ENCODE data around the gene GLS. TPM values are rescaled to one million over a fixed set of nuclear protein-coding genes. Genes with fewer than 3 reads are reported as not detected.
"Not testable (repeated sequence)": the region's sequence is repeated elsewhere in the genome, so short reads cannot be mapped to it uniquely, and the experiment has no call there.

Gene GLS
- total RNA-seq, 2 donors from 2014 or later: 269 to 288 TPM

DNA sequence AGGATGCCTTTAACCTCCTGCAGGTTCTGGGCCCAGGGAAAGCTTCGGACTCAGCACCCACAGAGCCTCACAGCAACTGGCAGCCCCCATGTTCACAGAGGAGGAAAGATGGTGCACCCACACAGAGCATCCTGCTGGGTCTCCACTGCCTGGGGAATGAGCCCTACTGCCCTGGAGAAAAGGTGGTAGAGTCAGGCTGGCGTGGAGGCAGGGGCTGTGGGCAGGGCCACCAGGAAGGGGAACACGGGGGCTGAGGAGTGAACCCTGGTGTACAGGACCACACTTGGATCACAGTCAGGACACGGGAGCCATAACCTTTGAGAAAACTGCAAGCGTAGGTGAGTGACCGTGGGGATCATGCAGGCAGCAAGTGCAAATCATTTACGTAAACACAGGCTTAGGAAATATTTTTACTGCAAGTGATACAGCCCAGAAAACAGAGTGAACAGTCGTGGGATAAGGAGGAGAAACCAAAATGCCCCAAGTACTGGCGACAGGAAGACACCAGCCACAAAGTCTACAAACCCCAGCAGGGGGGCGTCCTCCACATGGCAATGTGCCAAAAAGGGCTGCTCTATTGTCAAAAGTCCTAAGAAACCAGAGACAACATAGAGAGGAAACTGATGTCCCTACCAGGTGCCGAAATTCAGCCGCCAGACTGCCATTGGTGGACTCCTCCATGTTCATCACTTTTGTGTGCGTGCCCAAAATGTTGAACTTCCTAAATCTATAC lies 105.8 kb downstream of the GLS start:
- no peak overlapping the region for H3K4me3 Mint-ChIP-seq
- DNase-seq (no peak), ATAC-seq (replicated peaks in 1 of 2) (no peak)
- no peaks in the 10 kb centered on the region for H3K27me3 Mint-ChIP-seq (ENCODE audit: low read depth)
- peaks cover 69% of the 10 kb centered on the region for H3K4me1 Mint-ChIP-seq (ENCODE audit: low read depth)
- no peaks in the 10 kb centered on the region for H3K9me3 Mint-ChIP-seq
- peak overlapping the region; percentile 73 for H3K27ac Mint-ChIP-seq
- H3K36me3 Mint-ChIP-seq (ENCODE audit: insufficient read depth in 2 of 2): peaks cover 32 to 70% of the 10 kb centered on the region in 2 donors

DNA sequence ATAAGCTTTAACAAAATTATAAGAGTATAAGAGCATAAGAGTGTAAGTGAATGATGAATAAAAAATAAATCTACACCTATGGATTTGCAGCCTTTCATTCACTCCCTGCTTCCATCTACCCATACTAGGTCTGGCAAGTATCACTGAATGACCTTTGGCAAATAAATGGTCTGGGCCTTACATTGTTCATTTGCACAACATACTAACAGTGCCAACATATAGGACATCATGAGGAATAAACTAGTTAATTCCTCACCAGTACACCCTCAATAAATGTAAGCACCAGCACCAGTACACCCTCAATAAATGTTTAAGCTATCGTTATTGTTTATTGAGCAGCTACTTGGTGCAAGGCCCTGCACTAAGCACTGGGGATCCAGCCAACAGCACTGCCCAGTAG lies 106.5 kb downstream of the GLS start:
- peaks cover 35 to 67% of the 10 kb centered on the region in 2 donors for H3K36me3 Mint-ChIP-seq (ENCODE audit: insufficient read depth in 2 of 2)
- no peak for DNase-seq
- no peaks in the 10 kb centered on the region for H3K9me3 Mint-ChIP-seq
- H3K27me3 Mint-ChIP-seq (ENCODE audit: low read depth): no peaks in the 10 kb centered on the region
- ATAC-seq (replicated peaks in 1 of 2): no peak
- peaks cover 62% of the 10 kb centered on the region for H3K4me1 Mint-ChIP-seq (ENCODE audit: low read depth)
- no peak overlapping the region for H3K4me3 Mint-ChIP-seq
- peak overlapping the region; percentile 83 for H3K27ac Mint-ChIP-seq

DNA sequence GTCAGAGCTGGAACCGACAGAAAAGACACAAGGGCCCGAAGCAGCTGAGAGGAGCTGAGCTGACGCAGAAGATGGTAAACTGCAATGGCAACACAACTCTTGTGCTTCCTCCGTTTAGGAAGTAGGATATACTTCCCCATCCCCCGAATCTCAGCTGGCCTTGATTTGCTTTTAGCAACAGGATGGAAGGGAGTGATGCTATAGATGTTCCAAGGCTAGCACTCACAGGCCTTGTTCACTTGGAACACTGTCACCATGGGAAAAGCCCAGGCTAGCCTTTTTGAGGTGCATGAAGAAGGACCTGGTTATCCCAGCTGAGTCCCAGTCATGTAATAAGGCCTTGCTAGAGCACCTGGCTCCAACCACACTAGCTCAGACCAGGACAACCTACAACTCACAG lies 107.3 kb downstream of the GLS start:
- ATAC-seq (replicated peaks in 1 of 2): no peak
- Mint-ChIP-seq H3K4me3 (no peak overlapping the region), H3K27me3 (ENCODE audit: low read depth) (no peaks in the 10 kb centered on the region), H3K27ac (peak overlapping the region; percentile 83), H3K4me1 (ENCODE audit: low read depth) (peaks cover 56% of the 10 kb centered on the region), H3K36me3 (ENCODE audit: insufficient read depth in 2 of 2) (peaks cover 28 to 64% of the 10 kb centered on the region in 2 donors), H3K9me3 (no peaks in the 10 kb centered on the region)
- no peak for DNase-seq

DNA sequence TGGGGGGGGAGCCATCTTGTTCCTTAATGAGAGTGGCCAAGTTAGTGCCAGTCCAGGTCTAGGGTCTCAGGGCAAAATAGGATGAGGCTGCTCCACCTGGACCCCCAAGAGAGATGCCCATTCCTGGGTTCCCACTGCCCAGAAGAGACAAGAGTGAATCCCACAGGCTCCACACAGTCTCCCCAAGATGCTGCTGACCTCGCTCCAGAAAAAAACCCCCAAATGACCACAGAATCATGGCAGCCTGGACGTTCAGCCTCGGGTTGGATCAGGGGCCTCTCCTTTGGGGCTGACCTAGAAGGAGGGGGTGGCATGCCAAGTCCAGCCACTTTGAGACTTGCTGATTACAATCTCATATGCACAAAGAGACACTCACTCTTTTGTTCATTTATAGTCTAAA lies 108.3 kb downstream of the GLS start:
- ATAC-seq (replicated peaks in 1 of 2) (no peak), DNase-seq (no peak)
- H3K27ac Mint-ChIP-seq: no peak overlapping the region
- H3K4me3 Mint-ChIP-seq: no peak overlapping the region
- H3K27me3 Mint-ChIP-seq (ENCODE audit: low read depth): no peaks in the 10 kb centered on the region
- H3K9me3 Mint-ChIP-seq: no peaks in the 10 kb centered on the region
- H3K36me3 Mint-ChIP-seq (ENCODE audit: insufficient read depth in 2 of 2): peaks cover 30 to 65% of the 10 kb centered on the region in 2 donors
- peaks cover 59% of the 10 kb centered on the region for H3K4me1 Mint-ChIP-seq (ENCODE audit: low read depth)

DNA sequence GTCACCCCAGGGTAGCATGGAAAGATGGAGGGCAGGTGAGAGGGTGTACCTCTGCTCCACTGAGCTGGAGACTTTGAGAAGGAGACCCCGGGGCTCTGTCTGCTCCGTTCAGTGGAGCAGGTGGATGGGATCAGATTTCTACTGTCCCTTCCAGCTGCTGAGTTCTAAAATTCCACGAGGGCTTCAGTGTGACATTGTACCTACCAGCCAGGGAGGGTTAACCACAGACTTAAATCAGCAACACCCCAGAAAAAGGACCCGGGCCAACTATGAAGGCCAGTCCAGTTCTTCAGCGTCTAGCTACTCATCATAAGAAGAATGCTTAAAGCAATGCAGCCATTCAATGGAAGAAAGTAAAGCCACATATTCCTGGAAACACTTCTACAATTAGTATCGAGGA lies 109.5 kb downstream of the GLS start:
- Mint-ChIP-seq H3K27ac (peak overlapping the region; percentile 28), H3K27me3 (ENCODE audit: low read depth) (no peaks in the 10 kb centered on the region), H3K9me3 (peaks cover 2 to 5% of the 10 kb centered on the region in 2 donors), H3K4me1 (ENCODE audit: low read depth) (peaks cover 56% of the 10 kb centered on the region), H3K4me3 (no peak overlapping the region), H3K36me3 (ENCODE audit: insufficient read depth in 2 of 2) (peaks cover 33 to 65% of the 10 kb centered on the region in 2 donors)
- DNase-seq: no peak
- ATAC-seq (replicated peaks in 1 of 2): no peak

DNA sequence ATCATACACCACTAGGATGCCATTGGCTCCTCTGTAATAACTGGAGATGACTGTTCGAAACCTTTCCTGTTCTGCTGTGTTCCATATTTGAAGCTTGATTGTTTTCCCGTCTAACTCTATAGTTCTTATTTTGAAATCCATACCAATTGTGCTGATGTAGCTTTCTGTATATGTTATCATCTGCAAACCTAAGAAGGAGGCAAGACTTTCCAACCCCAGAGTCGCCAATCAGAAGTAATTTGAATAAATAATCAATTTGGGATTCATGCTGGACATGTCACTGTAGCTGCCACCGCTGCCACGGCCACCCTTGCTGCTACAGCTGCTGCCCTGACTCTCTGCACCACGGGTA lies 112.6 kb downstream of the GLS start:
- peaks cover 45% of the 10 kb centered on the region for H3K4me1 Mint-ChIP-seq (ENCODE audit: low read depth)
- no peak overlapping the region for H3K27ac Mint-ChIP-seq
- H3K9me3 Mint-ChIP-seq: peaks cover 11 to 15% of the 10 kb centered on the region in 2 donors
- no peak for DNase-seq
- no peak overlapping the region for H3K4me3 Mint-ChIP-seq
- peaks cover 45 to 72% of the 10 kb centered on the region in 2 donors for H3K36me3 Mint-ChIP-seq (ENCODE audit: insufficient read depth in 2 of 2)
- no peak for ATAC-seq (replicated peaks in 1 of 2)
- H3K27me3 Mint-ChIP-seq (ENCODE audit: low read depth): no peaks in the 10 kb centered on the region

DNA sequence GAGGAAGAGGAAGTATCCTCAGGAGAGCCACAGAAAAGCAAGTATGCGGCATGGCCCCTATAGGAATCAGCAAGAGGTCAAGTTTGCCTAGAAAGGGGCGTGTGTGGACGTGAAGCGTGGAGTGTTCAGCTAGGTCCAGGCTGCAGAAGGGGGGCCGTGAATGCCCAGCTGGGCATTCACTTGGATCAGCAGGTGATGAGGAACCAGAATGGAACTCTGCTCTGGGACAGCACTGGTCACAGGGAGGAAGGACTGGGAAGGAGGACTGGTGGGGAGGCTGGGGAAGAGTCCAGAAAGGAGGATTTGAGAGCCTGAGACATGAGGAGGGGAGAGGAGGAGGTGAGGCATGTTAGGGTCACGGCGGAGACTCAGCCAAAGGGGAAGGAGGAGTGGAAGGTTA lies 113.5 kb downstream of the GLS start:
- H3K36me3 Mint-ChIP-seq (ENCODE audit: insufficient read depth in 2 of 2): peaks cover 44 to 75% of the 10 kb centered on the region in 2 donors

DNA sequence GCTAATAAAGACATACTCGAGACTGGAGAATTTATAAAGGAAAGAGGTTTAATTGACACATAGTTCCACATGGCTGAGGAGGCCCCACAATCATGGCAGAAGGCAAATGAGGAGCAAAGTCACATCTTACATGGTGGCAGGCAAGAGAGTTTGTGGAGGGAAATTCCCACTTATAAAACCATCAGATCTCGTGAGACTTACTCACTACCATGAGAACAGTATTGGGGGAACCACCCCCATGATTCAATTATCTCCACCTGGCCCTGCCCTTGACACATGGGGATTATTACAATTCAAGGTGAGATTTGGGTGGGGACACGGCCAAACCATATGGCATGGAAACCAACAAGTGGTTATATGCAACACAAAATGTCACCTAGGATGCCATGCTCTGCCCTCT lies 114.7 kb downstream of the GLS start:
- not testable (repeated sequence) for H3K4me3 Mint-ChIP-seq; H3K27me3 Mint-ChIP-seq (ENCODE audit: low read depth); ATAC-seq (replicated peaks in 1 of 2); DNase-seq
- Mint-ChIP-seq H3K9me3 (peaks cover 11 to 15% of the 10 kb centered on the region in 2 donors), H3K4me1 (ENCODE audit: low read depth) (peaks cover 54% of the 10 kb centered on the region), H3K36me3 (ENCODE audit: insufficient read depth in 2 of 2) (peaks cover 47 to 79% of the 10 kb centered on the region in 2 donors), H3K27ac (peak overlapping the region; percentile 86)

More for the DNA sequence above, 113.5 kb downstream of the GLS start:
- H3K27ac Mint-ChIP-seq: no peak overlapping the region
- no peak for DNase-seq
- H3K9me3 Mint-ChIP-seq: peaks cover 11 to 15% of the 10 kb centered on the region in 2 donors
- no peak for ATAC-seq (replicated peaks in 1 of 2)
- no peaks in the 10 kb centered on the region for H3K27me3 Mint-ChIP-seq (ENCODE audit: low read depth)
- peaks cover 49% of the 10 kb centered on the region for H3K4me1 Mint-ChIP-seq (ENCODE audit: low read depth)
- no peak overlapping the region for H3K4me3 Mint-ChIP-seq

DNA sequence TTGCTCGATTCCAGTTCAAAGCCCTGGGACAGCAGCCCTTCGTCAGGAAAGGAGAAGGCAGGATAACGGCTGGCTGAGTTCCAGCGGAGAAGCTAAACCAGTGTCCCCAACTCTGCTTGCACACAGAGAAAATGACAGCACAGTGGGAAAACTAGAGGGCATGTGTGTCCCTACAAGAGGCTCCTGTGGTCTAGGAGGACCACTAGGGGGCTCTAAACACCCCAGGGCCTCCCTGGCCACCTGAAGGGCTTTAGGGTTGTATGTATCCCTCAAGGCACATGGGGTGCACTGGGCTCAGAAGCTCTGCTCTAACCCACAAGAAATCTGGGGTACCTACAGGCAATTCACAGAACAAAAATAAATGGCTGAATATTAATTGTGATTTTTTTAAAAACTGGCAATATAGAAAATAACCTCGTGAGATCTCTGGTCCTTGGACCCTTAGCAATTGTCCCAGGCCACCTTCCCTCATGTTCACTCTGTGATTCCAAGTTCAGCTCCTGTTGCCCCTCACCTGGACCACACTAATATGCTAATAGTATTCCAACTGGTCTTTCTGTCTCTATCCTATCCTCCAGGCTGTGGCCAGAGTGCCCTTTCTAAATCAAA lies 115.8 kb downstream of the GLS start:
- no peaks in the 10 kb centered on the region for H3K27me3 Mint-ChIP-seq (ENCODE audit: low read depth)
- no peak for DNase-seq
- H3K4me3 Mint-ChIP-seq: no peak overlapping the region
- H3K9me3 Mint-ChIP-seq: peaks cover 11 to 15% of the 10 kb centered on the region in 2 donors
- no peak for ATAC-seq (replicated peaks in 1 of 2)
- peak overlapping the region; percentile 86 for H3K27ac Mint-ChIP-seq
- H3K36me3 Mint-ChIP-seq (ENCODE audit: insufficient read depth in 2 of 2): peaks cover 50 to 82% of the 10 kb centered on the region in 2 donors
- H3K4me1 Mint-ChIP-seq (ENCODE audit: low read depth): peaks cover 61% of the 10 kb centered on the region

DNA sequence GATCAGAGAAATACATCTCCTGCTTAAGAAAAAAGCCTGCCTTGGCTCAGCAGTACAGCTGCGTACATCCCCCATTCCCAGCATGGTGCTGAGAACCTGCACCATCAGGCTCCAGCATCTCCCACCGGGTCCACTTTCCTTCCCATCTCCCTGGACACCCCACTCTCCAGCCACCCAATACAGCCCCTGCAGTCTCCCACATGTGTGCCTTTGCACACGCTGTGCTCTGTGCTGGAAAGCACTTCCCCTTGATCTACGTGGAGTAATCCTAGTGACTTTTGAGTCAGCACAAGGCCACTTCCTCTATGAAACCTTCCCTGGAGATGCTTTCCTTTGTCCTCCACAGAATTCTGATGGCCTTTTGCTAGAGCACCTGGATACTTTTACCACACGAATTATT lies 116.3 kb downstream of the GLS start:
- Mint-ChIP-seq H3K4me3 (no peak overlapping the region), H3K27ac (peak overlapping the region; percentile 86), H3K4me1 (ENCODE audit: low read depth) (peaks cover 66% of the 10 kb centered on the region), H3K36me3 (ENCODE audit: insufficient read depth in 2 of 2) (peaks cover 50 to 83% of the 10 kb centered on the region in 2 donors), H3K27me3 (ENCODE audit: low read depth) (no peaks in the 10 kb centered on the region), H3K9me3 (peaks cover 11 to 15% of the 10 kb centered on the region in 2 donors)
- peak in 1 of 2 donors; percentile 20 for ATAC-seq (replicated peaks in 1 of 2)
- no peak for DNase-seq

DNA sequence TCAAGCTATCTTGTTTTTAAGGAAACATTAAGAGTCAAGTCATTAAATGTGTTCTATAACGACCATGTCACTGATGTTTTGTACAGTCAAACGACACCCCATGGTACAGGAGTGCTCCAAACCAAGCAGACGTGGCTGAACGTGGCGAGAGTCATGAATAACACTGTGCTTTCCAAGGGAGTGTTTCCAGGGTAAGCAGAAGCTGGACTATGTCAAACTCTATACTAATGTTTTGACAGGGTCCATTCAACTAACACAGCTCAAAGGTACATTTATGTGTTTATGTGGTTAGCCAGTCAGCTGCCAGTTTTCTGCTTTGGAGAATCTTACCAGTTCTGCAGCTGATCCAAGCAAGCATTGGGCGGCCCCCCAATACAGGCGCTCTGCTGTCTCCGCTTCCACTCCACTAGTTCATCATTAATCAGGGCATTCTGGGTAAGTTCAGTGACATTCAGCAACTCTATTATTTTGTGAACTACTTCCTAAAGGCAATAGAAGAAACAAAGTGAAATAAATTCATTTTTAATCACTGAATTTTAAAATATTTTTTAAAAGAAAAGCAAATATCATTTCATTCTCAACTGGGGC lies 117.0 kb downstream of the GLS start:
- DNase-seq (no peak), ATAC-seq (replicated peaks in 1 of 2) (peak in 1 of 2 donors; percentile 31)
- peaks cover 51 to 83% of the 10 kb centered on the region in 2 donors for H3K36me3 Mint-ChIP-seq (ENCODE audit: insufficient read depth in 2 of 2)
- no peaks in the 10 kb centered on the region for H3K27me3 Mint-ChIP-seq (ENCODE audit: low read depth)
- peak overlapping the region; percentile 86 for H3K27ac Mint-ChIP-seq
- no peak overlapping the region for H3K4me3 Mint-ChIP-seq
- H3K9me3 Mint-ChIP-seq: peaks cover 11 to 15% of the 10 kb centered on the region in 2 donors
- peaks cover 73% of the 10 kb centered on the region for H3K4me1 Mint-ChIP-seq (ENCODE audit: low read depth)

DNA sequence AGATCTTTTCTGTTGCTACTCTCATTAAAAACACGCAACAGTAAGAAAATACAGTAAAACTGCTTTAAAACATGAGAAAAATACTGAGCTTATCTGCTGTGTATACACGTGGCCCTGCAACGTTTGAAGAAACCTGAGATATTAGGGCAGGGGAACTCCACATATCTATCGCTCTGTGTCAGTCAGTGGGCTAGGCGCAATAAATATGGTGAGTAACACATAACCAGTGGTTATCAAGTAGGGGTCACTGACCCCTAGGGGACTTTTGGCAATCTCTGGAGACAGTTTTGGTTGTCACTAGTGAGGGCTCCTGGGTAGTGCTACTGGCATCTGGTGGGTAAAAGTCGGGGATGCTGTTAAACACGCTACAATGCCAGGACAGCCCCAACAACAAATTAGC lies 118.4 kb downstream of the GLS start:
- H3K27ac Mint-ChIP-seq: peak overlapping the region; percentile 39
- ATAC-seq (replicated peaks in 1 of 2) (peak; percentile 43 to 61), DNase-seq (no peak)
- peaks cover 15 to 22% of the 10 kb centered on the region in 2 donors for H3K9me3 Mint-ChIP-seq
- H3K4me1 Mint-ChIP-seq (ENCODE audit: low read depth): peaks cover 74% of the 10 kb centered on the region
- H3K27me3 Mint-ChIP-seq (ENCODE audit: low read depth): no peaks in the 10 kb centered on the region
- H3K36me3 Mint-ChIP-seq (ENCODE audit: insufficient read depth in 2 of 2): peaks cover 55 to 85% of the 10 kb centered on the region in 2 donors
- H3K4me3 Mint-ChIP-seq: peak overlapping the region; percentile 4 to 13

DNA sequence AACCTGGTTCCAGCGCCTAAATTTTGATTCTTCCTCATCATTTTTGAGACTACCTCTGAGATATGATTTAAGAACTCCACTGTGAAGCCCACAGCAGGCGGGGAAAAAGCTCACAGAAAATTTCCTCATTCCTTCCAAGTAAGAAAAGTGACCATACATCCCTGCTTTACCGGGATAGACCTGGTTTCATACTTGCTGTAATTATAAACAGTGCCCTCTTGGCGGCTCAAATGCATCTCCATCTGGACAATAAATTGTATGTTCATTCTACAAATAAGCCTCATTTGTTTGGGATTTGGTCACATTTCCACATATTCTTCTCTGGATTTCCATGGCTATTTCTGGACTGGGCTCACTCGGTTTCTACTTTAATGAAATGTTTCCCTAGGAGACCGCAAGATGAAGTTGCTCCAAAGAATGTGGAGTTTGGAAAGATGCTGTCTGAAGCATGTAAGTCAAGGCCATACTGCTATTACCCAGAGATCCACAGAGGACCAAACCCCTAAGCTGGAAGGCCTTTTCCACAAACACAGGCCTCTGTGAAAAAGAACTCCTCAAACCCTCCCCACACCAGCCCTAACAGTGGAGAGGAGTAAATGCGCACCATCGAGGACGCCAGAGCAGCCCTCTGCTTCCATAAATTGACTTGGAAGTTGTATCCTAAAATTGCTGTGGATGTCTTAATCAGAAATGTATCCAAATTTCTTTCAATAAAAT lies 119.5 kb downstream of the GLS start:
- Mint-ChIP-seq H3K36me3 (ENCODE audit: insufficient read depth in 2 of 2) (peaks cover 55 to 87% of the 10 kb centered on the region in 2 donors), H3K27me3 (ENCODE audit: low read depth) (no peaks in the 10 kb centered on the region), H3K4me1 (ENCODE audit: low read depth) (peaks cover 72% of the 10 kb centered on the region), H3K27ac (peak overlapping the region; percentile 14), H3K4me3 (no peak overlapping the region), H3K9me3 (peaks cover 13 to 24% of the 10 kb centered on the region in 2 donors)
- ATAC-seq (replicated peaks in 1 of 2) (no peak), DNase-seq (no peak)

All from activated T-cell treated with anti-CD3 and anti-CD28 coated beads, Interleukin-2, amount 50 U/mL, for 72 hours (primary cell).